ENCODE data around the gene IFRD2. TPM values are rescaled to one million over a fixed set of nuclear protein-coding genes. Genes with fewer than 3 reads are reported as not detected.
A peak's percentile ranks its signal among the peaks of the same experiment; 100 is the strongest.

The IFRD2 gene
- total and polyA plus RNA-seq, 2 experiments from 2014 or later, result 80.8 to 91.5 TPM

- TF ChIP-seq REST (IDR thresholded peaks at IDR 0.05; ENCODE audit: unreplicated experiment) (no peak), POLR2AphosphoS5 (IDR thresholded peaks at IDR 0.05; ENCODE audit: low read depth) (no peak)
These were observed 53.6 kb downstream of the IFRD2 start (continued) for GRCh38 chr3:50238549-50239026.

- Histone ChIP-seq H3F3A (replicated peaks; ENCODE audit: low read depth) (peaks cover 35% of the 10 kb centered on the region), H3K36me3 (ENCODE audit: insufficient read depth) (no peaks in the 10 kb centered on the region), H3K4me2 (peak overlapping the region; percentile 84), H3K79me2 (replicated peaks; ENCODE audit: insufficient read depth) (peaks cover 69% of the 10 kb centered on the region), H3K4me1 (ENCODE audit: insufficient read depth) (peaks cover 60% of the 10 kb centered on the region), H3K27me3 (ENCODE audit: insufficient read depth) (no peaks in the 10 kb centered on the region), H3K4me3 (peak overlapping the region; percentile 90), H3K27ac (ENCODE audit: low read depth) (peak overlapping the region; percentile 90), H4K20me1 (replicated peaks; ENCODE audit: insufficient read depth) (peaks cover 38% of the 10 kb centered on the region), H3K9me2 (ENCODE audit: insufficient read depth) (no peaks in the 10 kb centered on the region), H2AFZ (no peak overlapping the region)
- peak; percentile 4 for ATAC-seq
- H3K27ac Mint-ChIP-seq, result peak overlapping the region; percentile 93
- H3K27me3 Mint-ChIP-seq (ENCODE audit: insufficient read depth, low read depth, poor library complexity), result peaks cover 21% of the 10 kb centered on the region
- peak; percentile 84 for DNase-seq (ENCODE audit: low spot score)
- peaks cover 3% of the 10 kb centered on the region; the same call in 1 of the 3 replicates for H3K36me3 Mint-ChIP-seq (ENCODE audit: low read depth)
- H3K9me3 Mint-ChIP-seq, result no peaks in the 10 kb centered on the region
- peaks cover 63% of the 10 kb centered on the region for H3K4me1 Mint-ChIP-seq
- 0 out of 2 replicates have a peak, but pooled peaks have one; percentile 17 for TF ChIP-seq POLR2AphosphoS5 (IDR thresholded peaks at IDR 0.05; ENCODE audit: low read depth)
- no peak for TF ChIP-seq ZNF462 (CRISPR knock-in tag; IDR thresholded peaks at IDR 0.05)
- TF ChIP-seq ETS1 (IDR thresholded peaks at IDR 0.05), result 0 out of 2 replicates have a peak, but pooled peaks have one; percentile 34
- H3K4me3 Mint-ChIP-seq, result peak overlapping the region; percentile 97
These were observed 54.3 kb downstream of the IFRD2 start for GRCh38 chr3:50237754-50238548.

Data from GM23338 (cell line).